Common myeloid progenitor, CD34-positive (primary cell): ENCODE measurements around the gene CDH4.

Source experiments
- CTCF ChIA-PET: fragments of 350-600 bp; sonication (Branson Sonifier 250); formaldehyde crosslinking; loops from one replicate; lab custom pipeline; 2021; ENCODE audit warnings: antibody characterized with exemption; lab: Charles Lee
- POLR2A ChIA-PET: fragments of 350-600 bp; sonication (Branson Sonifier 250); formaldehyde crosslinking; loops from one replicate; lab custom pipeline; 2021; ENCODE audit warnings: antibody characterized with exemption; lab: Charles Lee
- DNase-seq, 3 donors: peaks; one replicate each; pipeline versions ENCODE4 v3.0.0 to v3.0.0-alpha.2; 2013
- H3K27ac ChIP-seq, 2 experiments: 1 replicate in 1 of 2; 2 replicates in 1 of 2; pipeline ENCODE4 v1.7.0; 2013; ENCODE audit warnings: inconsistent platforms in 2 of 2, low read length in 2 of 2, mild to moderate bottlenecking in 2 of 2, low read depth in 1 of 2, moderate library complexity in 1 of 2; ENCODE audit not compliant: severe bottlenecking in 2 of 2, insufficient read depth in 1 of 2, poor library complexity in 1 of 2
- H3K27me3 ChIP-seq, 5 experiments: replicated peaks in 2 of 5; 1 replicate in 3 of 5; 2 replicates in 2 of 5; pipeline versions ENCODE4 v1.6.1 to v1.7.0; 2013; ENCODE audit warnings: low read length in 4 of 5, mild to moderate bottlenecking in 2 of 5, moderate library complexity in 2 of 5, inconsistent platforms in 1 of 5; ENCODE audit not compliant: insufficient read depth in 5 of 5, control insufficient read depth in 4 of 5
- H3K36me3 ChIP-seq, 4 experiments: 1 replicate in 2 of 4; 2 replicates in 2 of 4; pipeline versions ENCODE4 v1.6.1 to v1.7.0; 2013; ENCODE audit warnings: low read length in 3 of 4, control low read depth in 1 of 4, mild to moderate bottlenecking in 1 of 4; ENCODE audit not compliant: control insufficient read depth in 4 of 4, insufficient read depth in 4 of 4
- H3K4me1 ChIP-seq, 4 experiments: 1 replicate in 3 of 4; 2 replicates in 1 of 4; pipeline versions ENCODE4 v1.6.1 to v1.7.1; 2013; ENCODE audit warnings: low read length in 3 of 4, mild to moderate bottlenecking in 3 of 4, control low read depth in 1 of 4, inconsistent platforms in 1 of 4, moderate library complexity in 1 of 4; ENCODE audit not compliant: control insufficient read depth in 4 of 4, insufficient read depth in 4 of 4; ENCODE audit errors: control extremely low read depth in 1 of 4
- H3K4me3 ChIP-seq, 7 experiments: 1 replicate in 4 of 7; 2 replicates in 3 of 7; pipeline versions ENCODE4 v1.5.1 to v1.7.0; 2013; ENCODE audit warnings: mild to moderate bottlenecking in 7 of 7, low read length in 6 of 7, moderate library complexity in 6 of 7, inconsistent platforms in 2 of 7, low read depth in 2 of 7, control low read depth in 1 of 7; ENCODE audit not compliant: insufficient read depth in 4 of 7, control insufficient read depth in 1 of 7; ENCODE audit errors: extremely low read depth in 1 of 7
- H3K9me3 ChIP-seq, 5 experiments: 1 replicate in 4 of 5; 2 replicates in 1 of 5; pipeline versions ENCODE4 v1.6.1 to v1.7.1; 2013; ENCODE audit warnings: low read length in 4 of 5, mild to moderate bottlenecking in 2 of 5, inconsistent platforms in 1 of 5, low read depth in 1 of 5, moderate library complexity in 1 of 5; ENCODE audit not compliant: control insufficient read depth in 4 of 5, insufficient read depth in 2 of 5; ENCODE audit errors: control extremely low read depth in 1 of 5
- WGBS: methylation state at CpG from one replicate; pipeline ENCODE4 v1.1.5; 2013; ENCODE audit not compliant: insufficient coverage; 5-methylcytosine and 5-hydroxymethylcytosine counted together

The CDH4 gene

DNA sequence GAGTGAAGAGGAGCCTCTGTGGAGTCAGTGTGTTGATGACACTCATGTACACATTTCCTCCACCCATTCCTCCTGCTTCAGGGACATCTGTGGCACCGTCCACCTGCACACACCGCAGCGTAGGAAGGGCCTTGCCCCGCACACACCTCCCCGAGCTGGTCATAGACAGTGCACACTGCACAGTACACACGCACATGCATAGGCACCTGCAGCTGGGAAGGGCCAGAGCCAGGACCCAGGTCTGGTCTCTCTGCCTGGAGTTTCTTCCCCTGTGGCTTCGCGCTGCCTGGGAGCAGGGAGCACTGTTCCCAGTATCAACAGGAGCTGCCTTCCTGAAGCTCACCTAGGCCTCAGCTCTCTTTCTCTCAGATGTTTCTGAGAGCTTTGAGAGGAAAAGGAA lies 473.1 kb downstream of the CDH4 start:
- Histone ChIP-seq H3K36me3 (peaks cover 0 to 4% (median 0%) of the 10 kb centered on the region in 4 experiments), H3K4me1 (no peaks in the 10 kb centered on the region), H3K27ac (no peak overlapping the region), H3K4me3 (no peak overlapping the region), H3K9me3 (peaks cover 0 to 15% (median 0%) of the 10 kb centered on the region in 5 experiments), H3K27me3 (no peaks in the 10 kb centered on the region)
- ChIA-PET CTCF (no interaction called here), POLR2A (no interaction called here)
- WGBS: 95% methylated on average over 8 of the region's 8 CpGs
- no peak for DNase-seq

GRCh38 chr20:61725966-61726365 lies 473.9 kb downstream of the CDH4 start:
- Histone ChIP-seq H3K36me3 (peaks cover 0 to 4% (median 0%) of the 10 kb centered on the region in 4 experiments), H3K27ac (no peak overlapping the region), H3K9me3 (peaks cover 0 to 15% (median 0%) of the 10 kb centered on the region in 5 experiments), H3K4me3 (no peak overlapping the region), H3K27me3 (no peaks in the 10 kb centered on the region), H3K4me1 (no peaks in the 10 kb centered on the region)
- 98% methylated on average over 7 of the region's 8 CpGs for WGBS
- ChIA-PET POLR2A (no interaction called here), CTCF (no interaction called here)
- DNase-seq: no peak

GRCh38 chr20:61726979-61727378 lies 474.9 kb downstream of the CDH4 start:
- Histone ChIP-seq H3K27ac (no peak overlapping the region), H3K36me3 (peaks cover 0 to 4% (median 0%) of the 10 kb centered on the region in 4 experiments), H3K27me3 (no peaks in the 10 kb centered on the region), H3K4me3 (no peak overlapping the region), H3K9me3 (peaks cover 0 to 15% (median 0%) of the 10 kb centered on the region in 5 experiments), H3K4me1 (no peaks in the 10 kb centered on the region)
- WGBS: 97% methylated on average over 5 of the region's 5 CpGs
- ChIA-PET CTCF (no interaction called here), POLR2A (no interaction called here)
- DNase-seq: no peak

GRCh38 chr20:61727761-61728160 lies 475.7 kb downstream of the CDH4 start:
- Histone ChIP-seq H3K36me3 (peaks cover 0 to 4% (median 0%) of the 10 kb centered on the region in 4 experiments), H3K9me3 (peaks cover 0 to 20% (median 0%) of the 10 kb centered on the region in 5 experiments), H3K27me3 (no peaks in the 10 kb centered on the region), H3K27ac (no peak overlapping the region), H3K4me3 (no peak overlapping the region), H3K4me1 (no peaks in the 10 kb centered on the region)
- 90% methylated on average over 2 of the region's 2 CpGs for WGBS
- CTCF ChIA-PET: no interaction called here
- no peak for DNase-seq
- POLR2A ChIA-PET: no interaction called here

- POLR2A ChIA-PET: no interaction called here
Observed at GRCh38 chr20:61728326-61728725, 476.3 kb downstream of the CDH4 start.

DNA sequence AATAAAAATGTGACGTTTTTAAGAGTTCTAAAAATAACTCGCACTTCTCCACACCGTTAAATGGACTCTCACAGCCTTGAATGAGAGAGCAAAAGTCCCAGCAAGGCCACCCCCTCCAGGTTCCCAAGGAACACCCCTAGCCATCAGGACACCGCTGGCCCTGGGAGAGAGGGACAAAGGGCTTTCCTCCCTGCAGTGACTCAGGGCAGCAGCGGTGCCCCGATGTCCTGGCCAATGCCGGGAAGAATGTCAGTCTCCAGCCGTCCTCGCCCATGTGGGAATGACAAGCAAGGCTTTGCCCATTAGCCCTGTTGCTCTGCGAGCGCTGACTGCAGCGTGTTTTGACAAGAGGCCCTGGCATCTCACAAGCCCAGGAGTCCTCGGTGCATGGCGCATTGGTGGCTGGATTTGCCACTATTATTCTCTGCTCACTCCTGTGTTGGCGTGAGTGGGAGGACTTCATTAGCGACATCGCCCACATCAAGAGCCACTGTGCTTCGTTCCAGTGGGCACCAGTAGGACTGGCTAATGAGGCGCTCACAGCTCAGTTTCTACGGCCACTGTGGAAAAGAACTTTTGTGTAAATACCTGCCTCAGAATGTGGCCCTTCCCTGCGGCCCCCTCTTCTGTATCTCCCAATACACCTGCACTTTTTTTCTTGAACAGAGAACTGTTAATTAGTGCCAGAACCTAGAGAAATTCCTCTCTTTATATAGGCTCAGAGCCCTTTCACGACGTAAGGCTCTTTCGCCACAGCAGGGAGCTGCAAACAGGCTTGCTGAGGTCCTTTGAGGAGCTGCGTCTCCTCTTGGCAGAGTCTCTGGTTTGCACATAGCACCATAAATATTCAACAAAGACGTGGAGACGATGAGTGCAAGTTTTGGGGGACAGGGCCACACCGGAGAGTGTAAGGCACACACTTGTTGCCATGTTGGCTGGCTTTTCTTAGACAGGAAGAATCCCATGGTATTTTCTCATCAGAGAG lies 477.0 kb downstream of the CDH4 start:
- 79% methylated on average over 26 of the region's 28 CpGs for WGBS
- POLR2A ChIA-PET: no interaction called here
- CTCF ChIA-PET: no interaction called here
- Histone ChIP-seq H3K4me1 (no peaks in the 10 kb centered on the region), H3K27me3 (no peaks in the 10 kb centered on the region), H3K4me3 (no peak overlapping the region), H3K27ac (no peak overlapping the region), H3K36me3 (peaks cover 0 to 4% (median 0%) of the 10 kb centered on the region in 4 experiments), H3K9me3 (peaks cover 0 to 20% (median 0%) of the 10 kb centered on the region in 5 experiments)
- no peak for DNase-seq

More at GRCh38 chr20:61728326-61728725, 476.3 kb downstream of the CDH4 start:
- Histone ChIP-seq H3K36me3 (peaks cover 0 to 4% (median 0%) of the 10 kb centered on the region in 4 experiments), H3K4me1 (no peaks in the 10 kb centered on the region), H3K9me3 (peaks cover 0 to 20% (median 0%) of the 10 kb centered on the region in 5 experiments), H3K27ac (no peak overlapping the region), H3K4me3 (no peak overlapping the region), H3K27me3 (no peaks in the 10 kb centered on the region)
- 88% methylated on average over 5 of the region's 6 CpGs for WGBS
- CTCF ChIA-PET: no interaction called here
- no peak for DNase-seq
